ENCODE results near the gene TCP10L. TPM values are rescaled to one million over a fixed set of nuclear protein-coding genes. Genes with fewer than 3 reads are reported as not detected.

The TCP10L gene
- total RNA-seq, 4 donors from 2014 or later = 1.3 to 1.9 TPM; not detected in 2

- peaks cover 0 to 11% of the 10 kb centered on the region in 2 donors for H3K4me1 ChIP-seq
- intact Hi-C loops (cut with DNase I; ENCODE audit: low total_unique reads) = no loop called here
- peak overlapping the region; percentile 84 to 90 for H3K27ac ChIP-seq
- TF ChIP-seq CTCF (IDR thresholded peaks at IDR 0.05) (no peak), POLR2A (IDR thresholded peaks at IDR 0.05) (no peak)
- H3K4me3 ChIP-seq = no peak overlapping the region
- H3K27me3 ChIP-seq = no peaks in the 10 kb centered on the region
- no peak for DNase-seq
- no peaks in the 10 kb centered on the region for H3K9me3 ChIP-seq
- H3K36me3 ChIP-seq = no peaks in the 10 kb centered on the region
Measured at GRCh38 chr21:32525282-32525681, 60.0 kb downstream of the TCP10L start.

- intact Hi-C loops (cut with DNase I; ENCODE audit: low total_unique reads) = no loop called here
- peak; percentile 41 to 63 for DNase-seq
- no peaks in the 10 kb centered on the region for H3K9me3 ChIP-seq
- TF ChIP-seq CTCF (IDR thresholded peaks at IDR 0.05) (no peak), POLR2A (IDR thresholded peaks at IDR 0.05) (no peak)
- no peaks in the 10 kb centered on the region for H3K36me3 ChIP-seq
- no peaks in the 10 kb centered on the region for H3K27me3 ChIP-seq
- peak overlapping the region; percentile 84 to 90 for H3K27ac ChIP-seq
- peaks cover 0 to 11% of the 10 kb centered on the region in 2 donors for H3K4me1 ChIP-seq
- H3K4me3 ChIP-seq = no peak overlapping the region
Measured at GRCh38 chr21:32523988-32524719, 61.2 kb downstream of the TCP10L start.

Small RNA genes lying within 50 kb of the gene (small RNA-seq; reads per million reads assigned to genes)
- gene RF00438 = not detected
- gene RNA5SP490 = not detected

Other genes with a start within 250 kb of the TCP10L start
- 10 to 100 TPM; 11.8 to 31.0 (median 26.0) TPM for gene URB1, start 192.5 kb downstream of the TCP10L start, total RNA-seq
- gene EVA1C, start 172.8 kb downstream of the TCP10L start, total RNA-seq = 100 to 1,000 TPM in 1 of 4 donors, 10 to 100 TPM in 2, 1 to 10 TPM in 1; 8.3 to 105 (median 48.7) TPM
- gene CFAP298, start 26.9 kb upstream of the TCP10L start, total RNA-seq = 10 to 100 TPM in 3 of 4 donors, 1 to 10 TPM in 1; 9.7 to 45.3 (median 27.4) TPM
- gene SYNJ1, start 142.5 kb upstream of the TCP10L start, total RNA-seq = 10 to 100 TPM in 3 of 4 donors, 1 to 10 TPM in 1; 8.8 to 25.0 (median 15.7) TPM
- gene PAXBP1, start 186.2 kb upstream of the TCP10L start, total RNA-seq = 10 to 100 TPM; 47.9 to 85.4 (median 62.6) TPM